ENCODE results near the gene SVIL.
"Not testable (repeated sequence)": the region's sequence is repeated elsewhere in the genome, so short reads cannot be mapped to it uniquely, and the experiment has no call there.

Gene SVIL

GRCh38 chr10:29566209-29566608 is 68.6 kb downstream of the SVIL start:
- not testable (repeated sequence) for DNase-seq

- no peak for DNase-seq
Observed at GRCh38 chr10:29563420-29564035, 71.2 kb downstream of the SVIL start.

- DNase-seq = not testable (repeated sequence)
Observed at GRCh38 chr10:29563006-29563405, 71.8 kb downstream of the SVIL start.

DNA sequence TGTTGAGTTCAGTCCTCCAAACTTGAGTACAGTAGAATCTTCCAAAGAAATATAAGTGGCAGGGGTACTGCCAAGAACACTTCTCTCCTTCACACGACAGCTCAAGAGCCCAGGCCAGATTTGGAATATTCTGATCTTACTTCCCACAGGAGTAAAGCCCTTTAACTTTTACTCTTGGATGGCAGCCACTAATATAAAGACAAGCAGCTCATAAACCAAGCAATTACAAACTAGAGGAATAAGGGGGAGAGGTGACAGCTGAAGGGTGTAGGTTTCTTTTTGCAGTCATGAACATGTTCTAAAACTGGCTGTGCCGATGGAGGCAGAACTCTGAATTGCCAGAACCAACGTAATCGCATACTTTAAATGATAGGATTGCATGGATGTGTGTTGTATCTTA is 74.8 kb downstream of the SVIL start:
- DNase-seq = peak; percentile 55

DNA sequence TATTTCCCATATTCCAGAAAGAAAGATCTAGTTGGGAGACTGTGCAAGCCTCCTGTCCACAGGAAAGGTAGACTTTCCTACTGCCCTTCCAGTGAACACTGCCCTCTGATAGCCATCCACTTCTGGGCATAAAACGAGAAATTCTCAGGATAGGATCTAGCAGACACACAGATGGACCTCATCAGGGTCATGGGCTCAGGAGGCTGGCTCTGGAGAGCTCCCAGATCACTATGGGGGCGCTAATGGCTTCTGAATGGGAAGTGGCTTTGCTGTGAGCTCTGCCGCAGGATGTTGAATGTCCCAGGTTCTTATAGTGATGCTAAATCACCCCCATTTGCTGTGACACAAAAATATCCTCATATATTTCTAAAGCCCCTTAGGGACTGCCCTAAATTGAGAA is 77.1 kb downstream of the SVIL start:
- no peak for DNase-seq

DNA sequence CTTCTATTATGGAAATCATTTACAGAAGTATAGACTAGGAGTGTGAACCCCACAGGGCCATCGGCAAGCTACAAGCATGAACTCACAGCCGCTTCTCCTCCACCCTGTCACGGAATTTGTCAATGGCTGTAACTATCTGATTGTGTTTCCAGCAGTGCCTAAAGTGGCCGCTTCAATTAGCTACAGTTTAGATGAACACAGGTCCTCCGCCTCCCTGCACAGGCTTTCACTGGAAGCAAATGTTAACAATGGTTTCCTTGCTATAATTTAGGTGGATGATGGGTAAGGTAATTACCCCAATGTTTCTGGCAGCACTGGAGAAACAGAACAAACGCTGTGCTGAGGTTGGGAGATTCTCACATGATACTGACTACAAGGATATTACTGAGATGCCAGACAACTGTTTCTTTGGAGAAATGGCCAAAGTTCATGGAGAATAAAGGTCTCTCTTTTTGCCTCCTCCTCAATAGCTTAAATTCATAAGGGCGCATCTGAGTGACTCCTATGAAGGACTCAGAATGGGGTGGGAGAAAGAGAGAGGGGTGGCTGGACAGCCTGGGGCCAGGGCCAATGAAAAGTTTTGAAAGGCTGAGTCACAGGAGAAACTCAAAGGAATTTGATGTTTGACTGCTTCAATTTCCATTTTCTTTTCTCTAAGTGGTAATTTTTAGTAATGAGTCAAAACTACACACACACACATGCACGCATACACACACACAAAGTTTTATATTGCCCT is 78.9 kb downstream of the SVIL start:
- DNase-seq = no peak

GRCh38 chr10:29555091-29555745 is 79.6 kb downstream of the SVIL start:
- DNase-seq = no peak

DNA sequence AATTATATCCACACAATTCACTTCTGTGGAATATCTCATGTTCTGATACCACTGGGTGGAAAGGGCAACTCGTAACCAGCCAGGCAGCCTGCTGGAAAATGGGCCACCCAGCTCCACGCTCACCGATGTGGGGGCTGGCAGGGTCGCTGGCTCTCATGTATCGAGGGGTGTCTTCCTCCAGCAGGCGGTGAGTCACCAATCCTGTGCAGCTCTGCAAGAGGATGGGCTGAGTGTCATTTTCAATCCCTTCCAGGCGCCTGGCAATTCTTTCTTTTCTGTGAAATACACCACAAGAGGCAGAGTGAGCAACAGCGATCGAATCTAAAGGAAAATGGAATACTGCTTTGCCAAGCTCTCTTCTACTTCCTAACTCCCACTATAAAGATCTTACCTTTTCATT is 80.1 kb downstream of the SVIL start:
- DNase-seq = no peak

GRCh38 chr10:29553544-29554250 is 81.1 kb downstream of the SVIL start:
- no peak for DNase-seq

DNA sequence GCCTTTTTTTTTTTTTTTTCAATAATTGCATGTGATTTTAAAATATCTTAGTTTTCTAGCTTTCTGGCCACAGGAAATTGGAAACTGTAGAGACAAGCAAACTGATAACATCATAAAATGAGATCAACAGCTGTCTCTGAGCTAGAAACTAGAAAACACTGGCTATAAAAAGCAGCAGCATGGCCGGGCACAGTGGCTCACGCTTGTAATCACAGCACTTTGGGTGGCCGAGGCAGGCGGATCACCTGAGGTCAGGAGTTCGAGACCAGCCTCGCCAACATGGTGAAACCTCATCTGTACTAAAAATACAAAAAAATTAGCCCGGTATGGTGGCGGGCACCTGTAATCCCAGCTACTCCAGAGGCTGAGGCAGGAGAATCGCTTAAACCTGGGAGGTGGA is 81.7 kb downstream of the SVIL start:
- not testable (repeated sequence) for DNase-seq

DNA sequence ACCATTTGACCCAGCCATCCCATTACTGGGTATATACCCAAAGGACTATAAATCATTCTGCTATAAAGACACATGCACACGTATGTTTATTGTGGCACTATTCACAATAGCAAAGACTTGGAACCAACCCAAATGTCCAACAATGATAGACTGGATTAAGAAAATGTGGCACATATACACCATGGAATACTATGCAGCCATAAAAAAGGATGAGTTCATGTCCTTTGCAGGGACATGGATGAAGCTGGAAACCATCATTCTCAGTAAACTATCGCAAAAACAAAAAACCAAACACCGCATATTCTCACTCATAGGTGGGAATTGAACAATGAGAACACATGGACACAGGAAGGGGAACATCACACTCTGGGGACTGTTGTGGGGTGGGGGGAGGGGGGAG is 85.3 kb downstream of the SVIL start:
- not testable (repeated sequence) for DNase-seq

GRCh38 chr10:29546773-29547313 is 87.9 kb downstream of the SVIL start:
- DNase-seq = no peak

DNA sequence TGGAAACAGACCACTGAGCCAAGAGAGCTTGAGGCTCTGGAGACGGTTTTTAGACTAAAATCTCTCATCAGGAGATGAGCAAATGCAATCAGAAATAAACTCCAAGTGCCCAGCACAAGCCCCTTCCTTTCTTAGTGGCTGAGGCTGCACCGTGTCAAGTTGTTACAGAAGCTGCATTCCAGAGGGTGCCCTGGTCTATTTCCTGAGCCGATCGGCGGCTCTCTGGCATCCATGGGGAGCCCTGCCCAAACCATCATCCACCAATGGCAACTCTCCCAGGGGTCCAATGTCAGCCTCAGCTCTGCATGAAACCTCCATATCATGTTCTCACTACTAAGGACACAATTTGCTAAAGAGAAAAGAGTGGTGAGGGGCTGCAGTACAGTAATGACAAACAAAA is 89.6 kb downstream of the SVIL start:
- DNase-seq = no peak

GRCh38 chr10:29543715-29544114 is 91.1 kb downstream of the SVIL start:
- DNase-seq = no peak

DNA sequence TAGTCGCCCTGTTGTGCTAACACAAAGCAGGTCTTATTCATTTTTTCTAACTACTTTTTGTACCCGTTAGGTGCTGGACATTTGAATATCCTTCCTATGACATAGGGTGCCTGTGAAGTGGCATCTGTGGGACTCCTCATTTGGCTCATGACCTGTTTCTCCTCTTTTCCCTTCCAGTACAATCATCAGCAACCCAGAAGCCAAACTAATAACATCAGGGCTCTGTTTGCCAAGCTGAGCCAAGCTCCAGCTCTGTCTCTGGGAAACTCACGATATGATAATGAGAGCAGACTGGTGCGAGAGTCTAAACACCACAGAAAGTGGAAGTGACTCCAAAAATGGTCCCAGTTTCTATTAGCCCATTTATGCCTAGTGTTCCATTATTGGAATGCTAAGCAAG is 92.0 kb downstream of the SVIL start:
- no peak for DNase-seq

DNA sequence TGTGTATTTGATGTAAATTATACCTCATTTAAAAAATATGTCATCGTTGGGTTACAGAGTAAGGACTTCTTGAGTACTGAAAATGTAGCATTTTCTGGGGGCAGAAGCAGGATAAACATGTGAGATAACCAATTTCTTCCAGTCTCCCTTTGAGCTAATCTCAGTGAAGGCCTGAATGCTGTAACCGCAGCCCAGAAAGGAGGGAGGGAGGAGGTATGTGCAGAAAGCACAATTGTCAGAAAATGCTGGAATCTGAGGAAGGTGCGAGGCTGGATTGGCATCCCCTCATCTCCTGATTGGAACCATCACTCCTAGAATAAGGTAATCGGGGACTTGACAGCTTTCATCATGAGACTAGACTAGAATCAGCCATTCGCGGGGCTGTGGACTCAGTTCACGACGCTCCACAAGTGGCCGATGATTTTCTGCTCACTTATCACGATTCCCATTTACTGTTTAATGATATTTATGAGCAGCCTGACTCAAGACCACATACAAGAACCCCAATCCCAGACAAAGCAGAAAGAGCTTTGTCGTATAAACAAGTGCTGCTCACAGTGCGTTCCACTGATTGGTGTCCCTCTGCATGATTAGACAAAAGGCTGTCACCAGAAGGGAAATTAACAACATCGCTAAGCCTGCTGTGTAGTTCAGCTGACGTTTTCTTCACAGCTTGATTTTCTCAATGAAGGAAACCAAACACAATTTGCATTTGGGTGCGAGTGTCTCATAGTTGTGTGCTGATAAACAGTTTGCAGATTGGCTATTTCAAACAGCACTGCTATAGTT is 93.2 kb downstream of the SVIL start:
- no peak for DNase-seq

DNA sequence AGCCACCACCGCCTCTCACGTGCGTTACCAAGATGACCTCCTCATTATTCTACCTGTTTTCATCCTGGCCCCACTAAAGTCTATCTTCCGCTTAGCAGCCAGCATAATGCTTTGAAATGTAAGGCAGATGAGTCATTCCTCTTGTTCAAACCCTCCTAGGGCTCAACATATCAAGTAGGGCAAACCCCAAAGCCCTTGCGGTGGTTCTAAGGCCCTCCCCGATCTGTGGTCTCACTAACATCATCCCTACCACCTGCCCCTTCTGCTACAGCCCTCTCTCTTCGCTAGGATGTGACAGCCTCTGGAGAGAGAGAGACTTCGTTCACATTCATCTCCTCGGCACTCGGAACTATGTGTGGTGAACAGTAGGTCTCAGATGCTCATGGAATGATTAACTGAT is 94.8 kb downstream of the SVIL start:
- no peak for DNase-seq

- DNase-seq = no peak
Observed at GRCh38 chr10:29539412-29539811, 95.4 kb downstream of the SVIL start.

DNA sequence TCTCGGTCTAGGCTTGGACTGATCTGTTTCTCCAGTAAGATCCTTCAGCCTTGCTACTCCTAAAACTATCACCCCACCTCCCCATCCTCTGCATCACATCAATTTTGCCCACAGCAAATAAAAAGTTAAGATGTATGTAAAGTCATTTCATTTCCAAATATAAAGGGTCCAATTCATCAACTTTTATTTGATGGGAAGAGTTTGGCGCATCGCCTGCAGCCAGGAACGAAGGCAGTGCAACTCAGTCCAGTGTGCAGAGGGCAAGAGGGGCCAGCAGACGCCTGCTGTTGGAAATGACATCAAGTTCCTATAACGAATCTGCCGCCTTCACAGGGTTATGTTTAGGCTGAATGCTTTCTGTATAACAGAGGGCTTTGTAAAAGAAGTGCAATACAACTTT is 97.0 kb downstream of the SVIL start:
- DNase-seq = no peak

DNA sequence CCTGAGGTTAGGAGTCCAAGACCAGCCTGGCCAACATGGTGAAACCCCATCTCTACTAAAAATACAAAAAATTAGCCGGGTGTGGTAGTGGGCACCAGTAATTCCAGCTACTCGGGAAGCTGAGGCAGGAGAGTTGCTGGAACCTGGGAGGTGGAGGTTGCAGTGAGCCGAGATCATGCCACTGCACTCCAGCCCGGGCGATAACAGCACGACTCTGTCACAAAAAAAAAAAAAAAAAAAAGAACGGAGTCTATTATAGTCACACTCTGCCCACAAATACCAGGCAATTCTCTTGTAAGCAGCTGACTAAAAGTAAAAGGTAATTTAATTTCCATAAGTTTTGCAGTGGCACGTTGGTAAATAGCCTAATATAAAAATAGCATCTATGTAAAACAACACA is 98.1 kb downstream of the SVIL start:
- DNase-seq = not testable (repeated sequence)

DNA sequence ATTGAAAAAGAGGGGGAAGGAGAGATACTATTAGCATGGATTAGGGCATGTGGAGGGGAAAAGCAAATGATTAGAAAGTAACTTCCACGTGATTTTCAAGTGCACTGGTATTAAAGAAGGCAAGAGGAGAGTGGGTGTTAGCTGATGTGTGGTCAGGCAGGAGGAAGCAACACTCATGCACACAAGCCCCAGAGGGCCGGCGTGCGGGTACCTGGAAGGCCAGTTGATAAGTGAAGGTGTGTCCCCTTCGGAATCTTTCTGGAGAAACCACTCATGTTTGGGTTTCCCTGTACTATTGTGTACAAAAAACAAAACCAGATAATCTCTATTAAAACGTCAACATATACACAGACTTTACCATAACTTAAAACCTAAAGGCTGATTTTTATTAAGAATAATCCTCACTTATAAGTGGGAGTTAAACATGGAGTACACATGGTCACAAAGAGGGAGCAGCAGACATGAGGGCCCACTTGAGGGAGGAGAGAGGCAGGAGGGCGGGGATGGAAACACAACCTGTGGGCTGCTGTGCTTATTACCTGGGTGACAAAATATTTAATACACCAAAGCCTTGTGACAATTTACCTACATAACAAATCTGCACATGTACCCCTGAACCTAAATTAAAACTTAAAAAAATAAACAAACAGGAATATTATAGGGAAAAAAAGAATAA is 98.9 kb downstream of the SVIL start:
- DNase-seq = no peak

All from left hindlimb (tissue), 1 donor.